ENCODE results near the gene CLC. TPM values are rescaled to one million over a fixed set of nuclear protein-coding genes. Genes with fewer than 3 reads are reported as not detected.

CLC gene
- total and polyA plus RNA-seq, 2 of the 8 experiments (the other 6 are each of a cell fraction or from before 2014, with no cell fraction given) = 6.4 to 12.4 TPM

GRCh38 chr19:39754544-39754943 is 16.7 kb upstream of the CLC start:
- H3K36me3 ChIP-seq (ENCODE audit: control insufficient read depth in 2 of 4, insufficient read depth in 4 of 4, low read length in 3 of 4) = no peaks in the 10 kb centered on the region
- H3K4me3 ChIP-seq (ENCODE audit: extremely low read depth in 1 of 4, insufficient read depth in 2 of 4, low read depth in 3 of 4, low read length in 4 of 4) = no peak overlapping the region
- H2BK5ac ChIP-seq (ENCODE audit: low read depth, low read length) = no peak overlapping the region
- H4K91ac ChIP-seq (replicated peaks; ENCODE audit: insufficient read length, low read length) = no peak overlapping the region
- H2BK15ac ChIP-seq (ENCODE audit: low read length) = no peak overlapping the region
- H3K27me3 ChIP-seq (replicated peaks in 1 of 4; ENCODE audit: control insufficient read depth in 3 of 4, extremely low read depth in 1 of 4, insufficient read depth in 3 of 4, low read length in 3 of 4) = 0 out of 7 replicates have a peak, but pooled peaks cover 0 to 2% (median 0%) of the 10 kb centered on the region in 4 experiments
- no peaks in the 10 kb centered on the region for H3K9me3 ChIP-seq (ENCODE audit: insufficient read depth in 2 of 2, low read depth in 1 of 2, low read length in 1 of 2)
- no peaks in the 10 kb centered on the region for H3K79me2 ChIP-seq (ENCODE audit: control insufficient read depth in 1 of 2, insufficient read depth in 2 of 2, low read length in 2 of 2)
- H3K23me2 ChIP-seq (ENCODE audit: low read depth, low read length) = no peaks in the 10 kb centered on the region
- DNase-seq (ENCODE audit: low read depth in 1 of 2, low spot score in 2 of 2) (no peak), FAIRE-seq (no peak)
- no peak overlapping the region for H4K8ac ChIP-seq (ENCODE audit: extremely low read depth, insufficient read depth, low read length)
- H2BK120ac ChIP-seq (replicated peaks; ENCODE audit: low read depth, low read length) = no peak overlapping the region
- no peak overlapping the region for H3K14ac ChIP-seq (ENCODE audit: insufficient read length)
- H3K18ac ChIP-seq (ENCODE audit: extremely low read depth, low read length) = no peak overlapping the region
- H2BK12ac ChIP-seq (ENCODE audit: low read depth, low read length) = no peak overlapping the region
- no peak overlapping the region for H3K23ac ChIP-seq (ENCODE audit: insufficient read length)
- H2BK20ac ChIP-seq (ENCODE audit: low read length) = no peak overlapping the region
- H3K56ac ChIP-seq (replicated peaks; ENCODE audit: insufficient read length, low read depth, low read length) = no peak overlapping the region
- H3K4me1 ChIP-seq (replicated peaks in 1 of 4; ENCODE audit: control insufficient read depth in 3 of 4, insufficient read depth in 4 of 4, low read length in 3 of 4) = no peaks in the 10 kb centered on the region
- H2AK5ac ChIP-seq (ENCODE audit: low read depth, low read length) = no peak overlapping the region
- no peaks in the 10 kb centered on the region for H3K79me1 ChIP-seq (ENCODE audit: low read depth, low read length)
- WGBS, 2 experiments (ENCODE audit: extremely low coverage in 1 of 2, insufficient coverage in 1 of 2, insufficient read length in 1 of 2, insufficient replicate concordance in 2 of 2, low coverage in 1 of 2, low lambda C conversion rate in 2 of 2, missing lambda C conversion rate in 1 of 2) = 92% methylated on average over 2 of the region's 2 CpGs; no CpG with 5 or more reads in 1 of the 2 experiments
- no peak overlapping the region for H2AFZ ChIP-seq (ENCODE audit: low read length)
- H4K20me1 ChIP-seq (replicated peaks in 1 of 2; ENCODE audit: control insufficient read depth in 1 of 2, insufficient read depth in 2 of 2, low read length in 2 of 2) = no peaks in the 10 kb centered on the region
- H3K4me2 ChIP-seq (ENCODE audit: insufficient read depth in 1 of 2, low read depth in 2 of 2, low read length in 2 of 2) = no peak overlapping the region
- no peak overlapping the region for H4K5ac ChIP-seq (ENCODE audit: insufficient read length, low read depth, low read length)
- POLR2A ChIA-PET (ENCODE audit: partially characterized antibody) = no interaction called here
- H3K27ac ChIP-seq (ENCODE audit: low read depth, low read length) = no peak overlapping the region
- TF ChIP-seq ATF2 (IDR thresholded peaks at IDR 0.05; ENCODE audit: low read length) = no peak
- peak; percentile 31; the same call in 1 of the 2 replicates for TF ChIP-seq CEBPB (IDR thresholded peaks at IDR 0.05; ENCODE audit: low read depth, low read length)
- H3K9ac ChIP-seq (replicated peaks in 1 of 4; ENCODE audit: extremely low read depth in 1 of 4, low read depth in 3 of 4, low read length in 3 of 4) = no peak overlapping the region
- no peak overlapping the region for H3K4ac ChIP-seq (replicated peaks; ENCODE audit: insufficient read length, low read depth, low read length)
- CTCF ChIA-PET (ENCODE audit: partially characterized antibody) = interaction anchor here (1.1 to 1.7 kb wide), 3 partner anchors 12 to 20 kb away, joined by 3 to 5 read pairs (median 4); no protein-coding TSS in a partner anchor
